WTC11 (cell line): ENCODE results near the gene PTPRO. TPM values are rescaled to one million over a fixed set of nuclear protein-coding genes. Genes with fewer than 3 reads are reported as not detected.

Experiments used
- ATAC-seq: fragments of 200-7000 bp; cut with Tn5 transposase; 2 replicates; pipeline ENCODE4 v1.10.0; 2021; ENCODE audit warnings: mild to moderate bottlenecking, moderate library complexity
- CTCF ChIA-PET: fragments of 300-600 bp; sonication (Branson Sonifier 250); formaldehyde crosslinking; loops from one replicate; lab custom pipeline; 2021; ENCODE audit warnings: antibody characterized with exemption; lab: Charles Lee
- POLR2A ChIA-PET: fragments of 350-600 bp; sonication (Branson Sonifier 250); formaldehyde crosslinking; loops from one replicate; lab custom pipeline; 2021; ENCODE audit warnings: antibody characterized with exemption; lab: Charles Lee
- DNase-seq: peaks from one replicate; pipeline ENCODE4 v3.0.0; 2021; ENCODE audit warnings: low spot score
- H3K27ac Mint-ChIP-seq: 2 replicates; pipeline ENCODE4 v1.8.0; 2021; ENCODE audit warnings: mixed read lengths
- H3K27me3 Mint-ChIP-seq: 2 replicates; pipeline ENCODE4 v1.8.0; 2021; ENCODE audit warnings: low read depth, mild to moderate bottlenecking, moderate library complexity, mixed read lengths
- H3K36me3 Mint-ChIP-seq: 2 replicates; pipeline ENCODE4 v1.8.0; 2021; ENCODE audit warnings: mixed read lengths
- H3K4me1 Mint-ChIP-seq: 2 replicates; pipeline ENCODE4 v1.8.0; 2022; ENCODE audit warnings: mixed read lengths
- H3K4me3 Mint-ChIP-seq: 2 replicates; pipeline ENCODE4 v1.8.0; 2021; ENCODE audit warnings: mild to moderate bottlenecking, moderate library complexity, mixed read lengths
- H3K9me3 Mint-ChIP-seq: 2 replicates; pipeline ENCODE4 v1.8.0; 2021; ENCODE audit warnings: mixed read lengths
- GRHL2 ChIP-seq: fragments of 250-450 bp; sonication (Bioruptor Pico); IDR thresholded peaks from 2 replicates; pipeline ENCODE4 v1.8.0; 2022; ENCODE audit warnings: mild to moderate bottlenecking, moderate library complexity; ENCODE audit not compliant: insufficient replicate concordance, severe bottlenecking
- NR1H2 ChIP-seq: sonication (generic); formaldehyde crosslinking; IDR thresholded peaks from 2 replicates; pipeline ENCODE4 v1.9.0; 2021; ENCODE audit warnings: mild to moderate bottlenecking, moderate library complexity, missing genetic modification reagents
- SMAD4 ChIP-seq: sonication (generic); formaldehyde crosslinking; IDR thresholded peaks from 2 replicates; pipeline ENCODE4 v1.8.0; 2022; ENCODE audit warnings: mild to moderate bottlenecking, missing genetic modification reagents
- TCF7 ChIP-seq: sonication (generic); formaldehyde crosslinking; IDR thresholded peaks from 2 replicates; pipeline ENCODE4 v1.8.0; 2022; ENCODE audit warnings: mild to moderate bottlenecking, low read depth, missing genetic modification reagents, moderate library complexity
- TEAD1 ChIP-seq: sonication (generic); formaldehyde crosslinking; IDR thresholded peaks from 2 replicates; pipeline ENCODE4 v1.8.0; 2022; ENCODE audit warnings: mild to moderate bottlenecking, missing genetic modification reagents
- total RNA-seq: library from RNA; stranded (reverse); gene quantifications from 3 replicates; pipeline ENCODE4 v1.2.3, GENCODE V29; 2021
- TF ChIP-seq, protein P1 (sequence below): fragments of 250-450 bp; sonication (Bioruptor Pico); IDR thresholded peaks from 2 replicates; pipeline ENCODE4 v1.9.0; 2021; ENCODE audit warnings: mild to moderate bottlenecking, borderline replicate concordance
- TF ChIP-seq, protein P2 (sequence below): sonication (generic); formaldehyde crosslinking; IDR thresholded peaks from 2 replicates; pipeline ENCODE4 v1.8.0; 2022; ENCODE audit warnings: mild to moderate bottlenecking, missing genetic modification reagents
- TF ChIP-seq, protein P3 (sequence below): sonication (generic); formaldehyde crosslinking; IDR thresholded peaks from 2 replicates; pipeline ENCODE4 v1.8.1; 2022; ENCODE audit warnings: mild to moderate bottlenecking, missing genetic modification reagents, moderate library complexity, borderline replicate concordance
- TF ChIP-seq, protein P4 (sequence below): sonication (generic); formaldehyde crosslinking; IDR thresholded peaks from 2 replicates; pipeline ENCODE4 v1.8.1; 2023; ENCODE audit warnings: mild to moderate bottlenecking, missing genetic modification reagents, borderline replicate concordance
- TF ChIP-seq, protein P5 (sequence below): sonication (generic); formaldehyde crosslinking; IDR thresholded peaks from 2 replicates; pipeline ENCODE4 v1.8.0; 2023; ENCODE audit warnings: mild to moderate bottlenecking, missing genetic modification reagents

The PTPRO gene
- total RNA-seq, 1 experiment from 2014 or later, result 1.1 TPM

DNA sequence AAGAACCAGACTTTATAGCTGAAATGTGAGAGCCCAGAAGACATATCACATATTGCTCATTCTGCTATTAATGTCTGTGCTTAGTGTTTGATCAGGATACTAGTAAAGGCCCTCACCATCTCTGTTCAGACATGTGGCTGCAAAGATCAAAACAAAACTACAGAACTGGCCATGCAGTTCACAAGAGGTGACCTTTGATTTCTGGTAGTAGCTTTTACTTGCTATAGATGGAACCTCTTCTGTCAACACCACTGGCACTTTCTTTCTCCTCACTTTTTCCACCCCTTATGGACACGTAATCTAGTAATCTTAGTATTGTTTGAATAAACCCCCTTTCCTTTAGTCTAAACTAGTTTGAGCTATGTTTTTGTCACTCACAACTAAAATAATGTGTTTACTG lies 252.0 kb downstream of the PTPRO start:
- Mint-ChIP-seq H3K4me3 (no peak overlapping the region), H3K27ac (no peak overlapping the region), H3K9me3 (peaks cover 7% of the 10 kb centered on the region; the same call in 1 of the 2 replicates), H3K4me1 (no peaks in the 10 kb centered on the region), H3K36me3 (no peaks in the 10 kb centered on the region), H3K27me3 (no peaks in the 10 kb centered on the region)
- ChIA-PET CTCF (interaction anchor here (1.7 kb wide), 1 partner anchor 11 kb away, joined by 9 read pairs; no protein-coding TSS in a partner anchor), POLR2A (interaction anchor here (0.7 kb wide), 1 partner anchor 10 kb away, joined by 3 read pairs; no protein-coding TSS in a partner anchor)
- no peak for ATAC-seq
- no peak for DNase-seq
- TF ChIP-seq, protein P1, sequence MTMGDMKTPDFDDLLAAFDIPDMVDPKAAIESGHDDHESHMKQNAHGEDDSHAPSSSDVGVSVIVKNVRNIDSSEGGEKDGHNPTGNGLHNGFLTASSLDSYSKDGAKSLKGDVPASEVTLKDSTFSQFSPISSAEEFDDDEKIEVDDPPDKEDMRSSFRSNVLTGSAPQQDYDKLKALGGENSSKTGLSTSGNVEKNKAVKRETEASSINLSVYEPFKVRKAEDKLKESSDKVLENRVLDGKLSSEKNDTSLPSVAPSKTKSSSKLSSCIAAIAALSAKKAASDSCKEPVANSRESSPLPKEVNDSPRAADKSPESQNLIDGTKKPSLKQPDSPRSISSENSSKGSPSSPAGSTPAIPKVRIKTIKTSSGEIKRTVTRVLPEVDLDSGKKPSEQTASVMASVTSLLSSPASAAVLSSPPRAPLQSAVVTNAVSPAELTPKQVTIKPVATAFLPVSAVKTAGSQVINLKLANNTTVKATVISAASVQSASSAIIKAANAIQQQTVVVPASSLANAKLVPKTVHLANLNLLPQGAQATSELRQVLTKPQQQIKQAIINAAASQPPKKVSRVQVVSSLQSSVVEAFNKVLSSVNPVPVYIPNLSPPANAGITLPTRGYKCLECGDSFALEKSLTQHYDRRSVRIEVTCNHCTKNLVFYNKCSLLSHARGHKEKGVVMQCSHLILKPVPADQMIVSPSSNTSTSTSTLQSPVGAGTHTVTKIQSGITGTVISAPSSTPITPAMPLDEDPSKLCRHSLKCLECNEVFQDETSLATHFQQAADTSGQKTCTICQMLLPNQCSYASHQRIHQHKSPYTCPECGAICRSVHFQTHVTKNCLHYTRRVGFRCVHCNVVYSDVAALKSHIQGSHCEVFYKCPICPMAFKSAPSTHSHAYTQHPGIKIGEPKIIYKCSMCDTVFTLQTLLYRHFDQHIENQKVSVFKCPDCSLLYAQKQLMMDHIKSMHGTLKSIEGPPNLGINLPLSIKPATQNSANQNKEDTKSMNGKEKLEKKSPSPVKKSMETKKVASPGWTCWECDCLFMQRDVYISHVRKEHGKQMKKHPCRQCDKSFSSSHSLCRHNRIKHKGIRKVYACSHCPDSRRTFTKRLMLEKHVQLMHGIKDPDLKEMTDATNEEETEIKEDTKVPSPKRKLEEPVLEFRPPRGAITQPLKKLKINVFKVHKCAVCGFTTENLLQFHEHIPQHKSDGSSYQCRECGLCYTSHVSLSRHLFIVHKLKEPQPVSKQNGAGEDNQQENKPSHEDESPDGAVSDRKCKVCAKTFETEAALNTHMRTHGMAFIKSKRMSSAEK (CRISPR knock-in tag), result no peak
- TF ChIP-seq, protein P2, sequence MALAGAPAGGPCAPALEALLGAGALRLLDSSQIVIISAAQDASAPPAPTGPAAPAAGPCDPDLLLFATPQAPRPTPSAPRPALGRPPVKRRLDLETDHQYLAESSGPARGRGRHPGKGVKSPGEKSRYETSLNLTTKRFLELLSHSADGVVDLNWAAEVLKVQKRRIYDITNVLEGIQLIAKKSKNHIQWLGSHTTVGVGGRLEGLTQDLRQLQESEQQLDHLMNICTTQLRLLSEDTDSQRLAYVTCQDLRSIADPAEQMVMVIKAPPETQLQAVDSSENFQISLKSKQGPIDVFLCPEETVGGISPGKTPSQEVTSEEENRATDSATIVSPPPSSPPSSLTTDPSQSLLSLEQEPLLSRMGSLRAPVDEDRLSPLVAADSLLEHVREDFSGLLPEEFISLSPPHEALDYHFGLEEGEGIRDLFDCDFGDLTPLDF, result no peak
- TF ChIP-seq GRHL2 (CRISPR knock-in tag) (no peak), NR1H2 (CRISPR knock-in tag) (no peak), TCF7 (CRISPR knock-in tag) (no peak), SMAD4 (CRISPR knock-in tag) (no peak), TEAD1 (CRISPR knock-in tag) (no peak)
- TF ChIP-seq, protein P3, sequence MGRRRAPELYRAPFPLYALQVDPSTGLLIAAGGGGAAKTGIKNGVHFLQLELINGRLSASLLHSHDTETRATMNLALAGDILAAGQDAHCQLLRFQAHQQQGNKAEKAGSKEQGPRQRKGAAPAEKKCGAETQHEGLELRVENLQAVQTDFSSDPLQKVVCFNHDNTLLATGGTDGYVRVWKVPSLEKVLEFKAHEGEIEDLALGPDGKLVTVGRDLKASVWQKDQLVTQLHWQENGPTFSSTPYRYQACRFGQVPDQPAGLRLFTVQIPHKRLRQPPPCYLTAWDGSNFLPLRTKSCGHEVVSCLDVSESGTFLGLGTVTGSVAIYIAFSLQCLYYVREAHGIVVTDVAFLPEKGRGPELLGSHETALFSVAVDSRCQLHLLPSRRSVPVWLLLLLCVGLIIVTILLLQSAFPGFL (CRISPR knock-in tag), result no peak
- TF ChIP-seq, protein P4, sequence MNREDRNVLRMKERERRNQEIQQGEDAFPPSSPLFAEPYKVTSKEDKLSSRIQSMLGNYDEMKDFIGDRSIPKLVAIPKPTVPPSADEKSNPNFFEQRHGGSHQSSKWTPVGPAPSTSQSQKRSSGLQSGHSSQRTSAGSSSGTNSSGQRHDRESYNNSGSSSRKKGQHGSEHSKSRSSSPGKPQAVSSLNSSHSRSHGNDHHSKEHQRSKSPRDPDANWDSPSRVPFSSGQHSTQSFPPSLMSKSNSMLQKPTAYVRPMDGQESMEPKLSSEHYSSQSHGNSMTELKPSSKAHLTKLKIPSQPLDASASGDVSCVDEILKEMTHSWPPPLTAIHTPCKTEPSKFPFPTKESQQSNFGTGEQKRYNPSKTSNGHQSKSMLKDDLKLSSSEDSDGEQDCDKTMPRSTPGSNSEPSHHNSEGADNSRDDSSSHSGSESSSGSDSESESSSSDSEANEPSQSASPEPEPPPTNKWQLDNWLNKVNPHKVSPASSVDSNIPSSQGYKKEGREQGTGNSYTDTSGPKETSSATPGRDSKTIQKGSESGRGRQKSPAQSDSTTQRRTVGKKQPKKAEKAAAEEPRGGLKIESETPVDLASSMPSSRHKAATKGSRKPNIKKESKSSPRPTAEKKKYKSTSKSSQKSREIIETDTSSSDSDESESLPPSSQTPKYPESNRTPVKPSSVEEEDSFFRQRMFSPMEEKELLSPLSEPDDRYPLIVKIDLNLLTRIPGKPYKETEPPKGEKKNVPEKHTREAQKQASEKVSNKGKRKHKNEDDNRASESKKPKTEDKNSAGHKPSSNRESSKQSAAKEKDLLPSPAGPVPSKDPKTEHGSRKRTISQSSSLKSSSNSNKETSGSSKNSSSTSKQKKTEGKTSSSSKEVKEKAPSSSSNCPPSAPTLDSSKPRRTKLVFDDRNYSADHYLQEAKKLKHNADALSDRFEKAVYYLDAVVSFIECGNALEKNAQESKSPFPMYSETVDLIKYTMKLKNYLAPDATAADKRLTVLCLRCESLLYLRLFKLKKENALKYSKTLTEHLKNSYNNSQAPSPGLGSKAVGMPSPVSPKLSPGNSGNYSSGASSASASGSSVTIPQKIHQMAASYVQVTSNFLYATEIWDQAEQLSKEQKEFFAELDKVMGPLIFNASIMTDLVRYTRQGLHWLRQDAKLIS (CRISPR knock-in tag), result no peak
- TF ChIP-seq, protein P5, sequence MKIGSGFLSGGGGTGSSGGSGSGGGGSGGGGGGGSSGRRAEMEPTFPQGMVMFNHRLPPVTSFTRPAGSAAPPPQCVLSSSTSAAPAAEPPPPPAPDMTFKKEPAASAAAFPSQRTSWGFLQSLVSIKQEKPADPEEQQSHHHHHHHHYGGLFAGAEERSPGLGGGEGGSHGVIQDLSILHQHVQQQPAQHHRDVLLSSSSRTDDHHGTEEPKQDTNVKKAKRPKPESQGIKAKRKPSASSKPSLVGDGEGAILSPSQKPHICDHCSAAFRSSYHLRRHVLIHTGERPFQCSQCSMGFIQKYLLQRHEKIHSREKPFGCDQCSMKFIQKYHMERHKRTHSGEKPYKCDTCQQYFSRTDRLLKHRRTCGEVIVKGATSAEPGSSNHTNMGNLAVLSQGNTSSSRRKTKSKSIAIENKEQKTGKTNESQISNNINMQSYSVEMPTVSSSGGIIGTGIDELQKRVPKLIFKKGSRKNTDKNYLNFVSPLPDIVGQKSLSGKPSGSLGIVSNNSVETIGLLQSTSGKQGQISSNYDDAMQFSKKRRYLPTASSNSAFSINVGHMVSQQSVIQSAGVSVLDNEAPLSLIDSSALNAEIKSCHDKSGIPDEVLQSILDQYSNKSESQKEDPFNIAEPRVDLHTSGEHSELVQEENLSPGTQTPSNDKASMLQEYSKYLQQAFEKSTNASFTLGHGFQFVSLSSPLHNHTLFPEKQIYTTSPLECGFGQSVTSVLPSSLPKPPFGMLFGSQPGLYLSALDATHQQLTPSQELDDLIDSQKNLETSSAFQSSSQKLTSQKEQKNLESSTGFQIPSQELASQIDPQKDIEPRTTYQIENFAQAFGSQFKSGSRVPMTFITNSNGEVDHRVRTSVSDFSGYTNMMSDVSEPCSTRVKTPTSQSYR (CRISPR knock-in tag), result no peak
